ENCODE results near the gene GLYATL3.

DNA sequence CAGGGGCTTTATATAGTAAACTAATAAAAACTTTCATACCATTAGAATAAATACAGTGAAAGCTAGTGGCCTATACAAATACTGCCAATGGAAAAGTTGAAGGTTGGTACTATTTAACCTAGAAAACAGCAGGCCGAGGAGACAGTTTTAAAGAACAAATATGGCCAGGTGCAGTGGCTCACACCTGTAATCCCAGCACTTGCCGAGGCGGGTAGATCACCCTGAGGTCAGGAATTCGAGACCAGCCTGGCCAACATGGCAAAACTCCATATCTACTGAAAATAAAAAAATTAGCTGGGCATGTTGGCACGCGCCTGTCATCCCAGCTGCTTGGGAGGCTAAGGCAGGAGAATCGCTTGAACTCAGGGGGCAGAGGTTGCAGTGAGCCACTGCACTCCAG lies 24.8 kb downstream of the GLYATL3 start:
- TF ChIP-seq GATA2 (IDR thresholded peaks at IDR 0.05; ENCODE audit: low read depth, low read length), result no peak
- no peak for TF ChIP-seq GATA3 (IDR thresholded peaks at IDR 0.05; ENCODE audit: low read depth, low read length)

All from SH-SY5Y (cell line).